ENCODE measurements around the gene DYTN. TPM values are rescaled to one million over a fixed set of nuclear protein-coding genes. Genes with fewer than 3 reads are reported as not detected.

Gene DYTN
- total RNA-seq, 1 donor from 2014 or later, result not detected

DNA sequence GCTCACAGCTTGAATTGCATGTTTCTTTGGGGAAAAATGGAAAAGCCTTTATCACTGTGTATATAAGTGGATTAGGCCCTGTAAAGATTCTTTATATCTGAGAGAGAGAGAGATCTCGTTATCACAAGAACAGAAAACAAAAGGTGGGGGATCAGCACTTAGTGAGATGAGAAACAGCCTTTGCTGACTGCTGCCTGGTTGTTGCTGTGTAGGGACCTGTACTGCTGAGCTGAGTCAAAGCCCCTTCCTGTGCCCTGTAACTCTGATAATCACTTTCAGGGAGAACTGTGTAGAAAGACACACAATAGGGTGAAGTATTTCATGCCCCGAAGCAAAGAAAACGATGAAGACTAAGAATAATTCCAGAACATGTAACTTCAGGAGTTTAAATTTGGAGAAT lies 106.5 kb downstream of the DYTN start:
- DNase-seq (ENCODE audit: low spot score), result no peak

DNA sequence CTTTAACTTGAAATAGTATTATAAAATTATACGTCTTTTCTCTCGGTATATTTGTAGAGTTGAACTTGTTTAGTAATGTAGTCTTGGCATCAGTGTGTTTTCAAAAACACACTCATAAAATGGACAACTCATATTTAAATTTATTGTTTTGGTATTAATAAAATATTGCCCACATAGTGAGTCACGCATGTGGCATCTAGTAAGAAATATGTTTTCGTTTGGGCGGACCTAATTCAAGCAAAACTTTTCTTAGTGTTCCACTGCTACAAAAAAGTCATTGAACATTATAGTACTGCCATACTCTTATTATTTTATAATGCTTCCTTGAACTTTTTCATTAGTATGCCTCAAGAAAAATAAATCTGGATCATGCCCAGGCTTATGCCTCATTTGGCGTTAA lies 107.0 kb downstream of the DYTN start:
- DNase-seq (ENCODE audit: low spot score), result no peak

DNA sequence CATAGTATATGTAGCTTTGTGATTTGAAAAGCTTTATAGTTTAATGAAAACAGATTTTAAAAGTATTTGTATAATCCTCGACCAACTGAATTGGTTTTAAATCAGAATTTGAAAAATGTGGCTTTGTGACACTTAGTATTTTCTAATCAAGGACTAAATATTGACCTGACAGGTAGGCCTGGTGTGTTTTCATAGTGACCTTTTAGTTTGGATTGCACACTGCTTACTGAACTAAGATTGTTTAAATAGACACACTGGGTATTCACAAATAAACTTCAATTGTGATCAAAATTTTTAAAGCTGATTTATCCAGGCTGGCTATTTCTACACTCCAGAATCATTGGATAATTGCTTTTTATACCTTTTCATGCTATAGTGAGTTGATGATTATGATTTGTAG lies 107.7 kb downstream of the DYTN start:
- DNase-seq (ENCODE audit: low spot score), result no peak

DNA sequence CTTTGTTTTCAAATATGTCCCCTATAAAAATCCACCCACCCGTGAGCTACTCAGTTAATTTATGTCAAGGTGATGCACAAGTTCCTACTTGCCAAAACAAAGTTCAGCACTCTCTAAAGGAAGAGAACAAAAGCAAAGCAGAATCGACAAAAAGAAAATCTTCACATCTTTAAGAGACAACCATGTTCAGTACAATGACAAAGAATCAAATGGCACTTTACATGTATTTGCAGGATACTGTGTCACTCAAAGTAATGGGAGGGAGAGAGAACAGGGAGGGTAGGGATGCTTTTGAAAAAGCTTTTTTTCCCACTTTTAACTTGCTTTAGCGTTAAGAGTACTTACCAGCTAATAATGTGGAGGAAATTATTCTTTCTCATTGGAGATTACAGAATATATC lies 115.0 kb downstream of the DYTN start:
- DNase-seq (ENCODE audit: low spot score), result no peak

Other genes with a start within 250 kb of the DYTN start
- gene FAM237A, start 75.9 kb downstream of the DYTN start, total RNA-seq, result not detected
- gene MDH1B, start 46.9 kb upstream of the DYTN start, total RNA-seq, result 2.4 TPM
- 16.9 TPM for gene FASTKD2, start 47.2 kb upstream of the DYTN start, total RNA-seq
- gene CPO, start 221.1 kb upstream of the DYTN start, total RNA-seq, result 0.23 TPM